Hematopoietic multipotent progenitor cell treated with erythropoietin and hydrocortisone succinate and interleukin-3 and kit ligand, for 4 days (in vitro differentiated cells): ENCODE results near the gene FAM3B.

Experiments used
- DNase-seq: peaks from one replicate; pipeline ENCODE4 v3.0.0-alpha.2; 2015

The FAM3B gene

DNA sequence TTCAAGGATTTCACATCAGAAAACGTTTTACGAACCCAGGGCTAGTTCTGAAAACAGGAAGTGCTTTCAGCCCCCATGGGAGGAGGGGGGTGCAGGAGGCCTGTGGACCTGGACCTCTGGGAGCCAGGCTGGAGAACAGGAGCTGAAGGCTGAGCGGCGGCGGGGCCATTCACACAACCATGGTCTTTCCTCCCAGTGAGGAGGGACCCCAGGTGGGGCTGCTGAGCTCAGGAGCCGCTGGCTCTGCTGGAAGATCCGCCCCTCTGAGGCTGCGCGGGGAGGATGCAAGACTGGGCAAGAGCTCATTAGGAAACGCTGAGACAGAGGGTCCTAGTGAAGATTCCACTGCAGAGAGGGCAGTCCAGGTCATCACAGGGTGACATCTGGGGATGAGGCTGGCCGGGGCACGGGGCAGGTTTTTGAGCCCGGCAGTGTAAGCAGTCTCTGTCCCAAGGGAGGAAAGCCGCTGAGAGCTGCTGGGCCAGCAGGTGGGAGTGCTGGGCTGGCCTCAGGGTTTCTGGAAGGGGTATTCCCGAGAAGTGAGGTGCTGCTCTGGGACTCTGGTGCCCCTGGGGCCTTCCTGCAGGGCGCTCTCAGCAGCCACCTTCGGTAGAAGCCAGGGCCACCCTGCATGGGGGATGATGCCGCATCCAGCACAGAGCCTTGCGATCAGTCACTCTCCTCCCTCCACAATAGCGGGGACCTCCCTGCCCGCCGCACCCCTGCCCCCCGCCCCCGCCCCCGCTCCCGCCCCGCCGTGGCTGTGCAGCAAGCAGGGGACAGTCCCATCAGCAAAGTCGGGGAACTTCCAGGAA lies 52.7 kb downstream of the FAM3B start:
- peak; percentile 56 for DNase-seq

GRCh38 chr21:41369920-41370839 lies 53.6 kb downstream of the FAM3B start:
- DNase-seq = peak; percentile 43

DNA sequence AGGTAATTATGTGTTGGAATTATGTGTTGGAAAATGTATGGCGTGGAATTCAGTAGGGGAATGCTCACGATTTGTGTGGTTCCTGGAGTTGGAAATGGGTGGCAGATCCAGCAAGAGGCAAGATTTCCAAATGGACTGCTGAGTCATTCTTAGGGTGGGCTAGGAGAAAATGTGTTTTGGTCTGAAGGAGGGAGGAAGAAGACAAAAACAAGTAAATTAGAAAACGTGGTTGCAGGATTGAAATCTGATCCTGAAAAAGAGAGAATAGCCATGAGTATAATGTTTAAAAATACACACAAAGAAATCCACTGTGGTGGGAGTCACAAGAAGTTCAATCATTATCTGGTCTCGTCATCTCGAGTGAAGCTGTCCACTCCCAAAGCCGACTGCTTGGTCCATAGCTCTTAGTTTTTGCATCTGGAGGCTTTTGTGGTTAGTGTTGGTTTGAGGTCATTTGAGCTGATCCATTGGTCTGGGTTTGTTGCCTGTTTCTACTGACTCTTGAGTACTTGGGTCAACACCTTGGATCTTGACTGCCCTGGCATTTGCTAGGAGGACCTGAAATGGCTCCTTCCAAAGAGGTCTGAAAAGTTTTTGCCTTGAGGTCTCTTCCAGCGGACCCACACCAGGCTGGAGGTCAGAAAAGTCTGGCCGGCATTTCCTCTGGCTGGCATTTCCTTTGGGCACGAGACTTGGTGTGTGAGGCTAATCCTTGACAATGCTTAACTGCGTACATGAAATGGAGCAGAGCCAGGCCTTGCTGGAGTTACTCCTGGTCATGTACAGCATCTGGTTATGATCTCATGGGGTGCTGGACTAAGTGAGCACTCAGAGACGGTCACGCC lies 54.5 kb downstream of the FAM3B start:
- no peak for DNase-seq

DNA sequence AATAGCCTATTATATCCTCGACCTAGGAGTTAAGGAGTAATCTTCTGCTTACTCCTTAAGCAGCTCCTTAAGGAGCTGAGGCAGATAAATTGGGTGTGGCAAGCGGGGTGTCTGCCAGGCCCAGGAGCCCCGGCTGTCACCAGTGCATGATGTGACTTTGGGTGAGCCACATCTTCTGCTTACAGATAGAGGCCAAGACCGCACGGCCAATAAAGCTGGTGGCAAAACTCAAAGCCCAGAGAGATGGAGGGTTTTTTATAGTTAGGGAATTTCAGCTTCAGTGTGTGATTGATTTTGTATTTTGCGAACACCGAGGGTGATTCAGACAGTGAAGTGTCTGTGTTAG lies 55.1 kb downstream of the FAM3B start:
- peak; percentile 32 for DNase-seq

DNA sequence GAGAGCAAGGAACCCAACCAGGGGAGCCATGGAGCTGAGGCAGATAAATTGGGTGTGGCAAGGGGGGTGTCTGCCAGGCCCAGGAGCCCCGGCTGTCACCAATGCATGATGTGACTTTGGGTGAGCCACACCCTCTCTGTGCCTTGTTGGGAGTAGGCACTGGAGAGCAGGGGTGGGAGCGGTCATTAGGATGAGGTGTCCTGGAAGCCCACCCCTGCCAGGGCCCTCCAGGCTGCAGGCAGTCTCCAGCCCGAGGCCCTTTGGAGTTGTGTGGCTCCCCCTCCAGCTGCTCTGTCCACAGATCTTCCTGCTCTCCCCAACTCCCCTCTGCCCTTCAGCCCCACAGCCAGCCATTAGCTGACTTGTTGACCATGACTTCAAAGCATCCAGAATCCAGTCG lies 56.7 kb downstream of the FAM3B start:
- DNase-seq = peak; percentile 20

DNA sequence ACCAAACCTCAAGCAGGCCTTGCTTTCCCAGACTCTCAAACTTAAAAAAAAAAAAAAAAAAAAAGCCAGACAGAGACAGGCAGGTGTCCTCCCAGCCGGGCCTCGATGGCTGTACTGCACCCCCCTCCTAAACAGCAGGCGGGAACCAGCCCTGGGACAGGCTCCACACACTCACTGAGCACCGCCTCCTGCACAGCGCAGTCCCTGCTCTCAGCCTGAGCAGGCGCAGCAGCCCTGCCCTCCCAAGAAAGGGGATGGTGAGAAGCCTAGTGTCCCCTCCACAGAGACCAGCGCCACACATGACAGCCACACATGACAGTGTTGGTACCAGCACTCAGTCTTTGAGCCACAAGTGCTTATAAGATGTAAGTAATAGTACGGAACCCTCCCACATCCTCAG lies 57.2 kb downstream of the FAM3B start:
- no peak for DNase-seq

DNA sequence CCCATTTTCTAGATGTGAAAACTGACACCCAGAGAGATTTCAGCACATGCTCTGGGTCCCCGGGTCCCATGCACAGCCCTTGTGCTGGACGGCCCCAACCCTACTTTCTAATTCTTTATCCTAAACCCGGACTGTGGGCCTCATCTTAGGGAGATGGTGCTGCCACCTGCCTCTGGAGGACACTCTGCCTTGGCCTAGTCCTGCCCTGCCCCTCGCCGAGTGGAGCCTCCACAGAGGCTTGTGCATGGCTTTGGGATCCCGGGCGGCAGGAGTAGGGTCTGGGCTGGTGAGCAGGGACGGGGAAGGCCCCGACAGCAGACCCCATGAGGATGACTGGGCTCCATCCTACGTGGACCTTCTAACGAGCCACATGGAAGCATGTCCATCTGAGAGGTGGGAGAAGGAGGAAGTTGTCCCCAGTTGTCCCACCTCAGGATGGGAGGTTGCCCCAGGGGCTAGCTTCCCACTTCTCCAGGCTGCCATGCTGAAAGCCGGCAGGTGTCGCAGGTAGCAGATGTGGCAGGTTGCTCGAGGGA lies 57.6 kb downstream of the FAM3B start:
- DNase-seq = no peak

- no peak for DNase-seq
These were observed 58.4 kb downstream of the FAM3B start for GRCh38 chr21:41374867-41375533.

- DNase-seq = no peak
These were observed 59.3 kb downstream of the FAM3B start for GRCh38 chr21:41375875-41376274.

DNA sequence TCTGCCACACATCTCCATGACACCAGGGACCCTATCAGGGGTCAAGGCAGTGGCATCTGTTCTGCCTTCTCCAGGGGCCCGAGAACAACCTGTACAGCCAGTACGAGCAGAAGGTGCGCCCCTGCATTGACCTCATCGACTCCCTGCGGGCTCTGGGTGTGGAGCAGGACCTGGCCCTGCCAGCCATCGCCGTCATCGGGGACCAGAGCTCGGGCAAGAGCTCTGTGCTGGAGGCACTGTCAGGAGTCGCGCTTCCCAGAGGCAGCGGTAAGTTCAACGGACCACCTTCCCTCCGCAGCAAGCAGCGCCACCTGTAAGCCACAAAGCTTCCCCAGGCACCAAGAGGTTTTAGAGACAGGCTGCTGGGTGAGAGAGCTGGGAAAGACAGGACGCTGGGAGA lies 61.1 kb downstream of the FAM3B start:
- no peak for DNase-seq

DNA sequence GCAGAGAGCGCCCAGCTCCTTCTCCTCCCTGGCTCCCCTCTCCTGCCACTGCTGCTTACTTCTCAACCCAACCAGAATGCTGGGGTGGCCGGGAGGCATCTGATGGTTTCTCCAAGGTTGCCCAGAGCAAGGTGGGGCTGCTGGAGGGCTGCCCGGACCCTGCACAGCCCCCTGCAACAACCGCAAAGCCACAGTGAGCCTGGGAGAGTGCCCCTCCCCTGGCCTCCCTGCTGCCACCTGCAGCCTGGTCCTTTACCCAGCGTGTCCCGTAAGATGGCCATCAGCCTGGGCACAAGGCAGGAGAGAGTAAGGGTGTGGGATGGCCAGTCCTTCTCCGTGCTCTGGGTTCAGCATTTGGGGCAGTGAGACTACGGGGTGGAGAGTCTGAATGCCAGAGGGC lies 62.2 kb downstream of the FAM3B start:
- DNase-seq = no peak

GRCh38 chr21:41379901-41380300 lies 63.3 kb downstream of the FAM3B start:
- no peak for DNase-seq

DNA sequence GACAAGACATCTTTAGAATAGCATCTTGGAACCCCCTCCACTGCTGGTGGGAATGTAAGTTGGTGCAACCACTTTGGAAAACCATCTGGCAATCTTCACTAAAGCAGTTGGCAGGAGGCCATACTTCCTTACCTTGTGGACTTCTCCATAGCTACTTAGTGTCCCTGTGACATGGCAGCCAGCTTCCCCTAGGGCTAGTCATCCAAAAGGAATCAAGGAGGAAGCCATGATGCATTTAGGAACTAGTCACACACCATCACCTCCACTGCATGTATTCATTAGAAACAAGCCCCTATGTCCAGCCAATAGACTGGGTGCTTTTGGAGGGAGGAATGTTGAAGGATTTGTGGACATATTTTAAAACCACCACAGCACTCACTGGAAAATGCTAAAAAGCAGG lies 65.1 kb downstream of the FAM3B start:
- DNase-seq = no peak

GRCh38 chr21:41387042-41387819 lies 70.6 kb downstream of the FAM3B start:
- DNase-seq = no peak

DNA sequence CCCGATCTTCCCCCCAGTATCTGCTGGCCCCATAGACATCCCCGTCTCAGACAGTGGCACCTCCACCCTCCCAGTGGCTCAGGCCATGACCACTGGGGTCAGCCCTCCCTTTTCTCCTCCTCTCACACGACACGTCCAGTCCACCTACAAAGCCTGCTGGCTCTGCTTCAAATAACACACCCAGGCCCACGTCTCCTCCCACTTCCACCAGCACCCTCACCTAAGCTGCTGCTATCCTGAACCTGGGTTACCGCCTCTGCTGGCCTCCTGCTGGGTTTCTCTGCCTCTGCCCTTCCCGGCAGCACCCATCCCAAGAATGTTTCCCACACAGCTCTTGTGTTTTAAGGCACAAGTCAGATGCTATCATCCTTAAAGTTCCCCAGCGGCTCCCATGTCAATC lies 71.2 kb downstream of the FAM3B start:
- no peak for DNase-seq

DNA sequence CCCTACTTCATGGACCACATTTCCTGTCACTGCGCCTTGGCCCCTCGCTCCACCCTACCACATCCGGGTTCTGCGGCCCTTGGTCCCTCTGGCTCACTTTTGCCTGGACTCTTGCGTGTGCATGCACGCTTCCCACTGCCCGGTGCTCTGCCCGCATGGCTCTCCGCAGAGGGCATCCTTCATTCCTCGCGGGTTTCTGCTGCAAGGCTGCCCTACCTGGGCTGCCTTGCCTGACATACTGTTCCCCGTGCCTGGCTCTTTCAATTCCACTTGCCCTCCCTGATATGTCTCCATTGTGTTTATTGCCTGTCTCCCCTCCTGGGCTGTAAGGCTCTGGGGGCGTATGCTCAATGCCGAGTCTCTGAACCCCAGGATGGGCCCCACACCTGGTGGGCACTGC lies 71.7 kb downstream of the FAM3B start:
- DNase-seq = no peak

DNA sequence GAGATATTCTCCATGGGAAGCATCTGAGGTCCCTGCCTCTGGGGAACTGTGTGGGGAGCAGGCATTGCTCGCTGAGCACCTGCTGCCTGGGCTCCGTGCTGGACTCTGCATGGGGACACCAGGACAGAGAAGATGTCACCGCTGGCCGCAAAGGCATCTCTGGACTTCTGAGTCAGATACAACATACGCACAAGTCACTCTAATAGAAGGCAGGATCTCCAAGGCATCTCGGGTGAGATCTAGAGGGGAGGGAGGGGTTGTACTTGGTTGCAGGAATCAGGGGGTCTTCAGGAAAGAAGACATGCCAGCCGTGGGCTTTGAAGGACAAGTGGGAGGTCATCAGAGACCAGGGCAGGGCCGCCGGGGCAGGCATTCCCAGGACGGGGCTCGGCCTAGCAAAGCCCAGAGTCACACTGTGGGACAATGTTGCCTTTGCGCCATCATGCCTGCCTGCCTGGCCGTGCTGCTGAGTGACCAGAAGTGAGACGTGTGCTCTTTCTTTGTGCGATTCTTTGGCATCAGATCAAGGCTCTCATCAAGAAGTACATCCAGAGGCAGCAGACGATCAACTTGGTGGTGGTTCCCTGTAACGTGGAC lies 73.5 kb downstream of the FAM3B start:
- DNase-seq = no peak

DNA sequence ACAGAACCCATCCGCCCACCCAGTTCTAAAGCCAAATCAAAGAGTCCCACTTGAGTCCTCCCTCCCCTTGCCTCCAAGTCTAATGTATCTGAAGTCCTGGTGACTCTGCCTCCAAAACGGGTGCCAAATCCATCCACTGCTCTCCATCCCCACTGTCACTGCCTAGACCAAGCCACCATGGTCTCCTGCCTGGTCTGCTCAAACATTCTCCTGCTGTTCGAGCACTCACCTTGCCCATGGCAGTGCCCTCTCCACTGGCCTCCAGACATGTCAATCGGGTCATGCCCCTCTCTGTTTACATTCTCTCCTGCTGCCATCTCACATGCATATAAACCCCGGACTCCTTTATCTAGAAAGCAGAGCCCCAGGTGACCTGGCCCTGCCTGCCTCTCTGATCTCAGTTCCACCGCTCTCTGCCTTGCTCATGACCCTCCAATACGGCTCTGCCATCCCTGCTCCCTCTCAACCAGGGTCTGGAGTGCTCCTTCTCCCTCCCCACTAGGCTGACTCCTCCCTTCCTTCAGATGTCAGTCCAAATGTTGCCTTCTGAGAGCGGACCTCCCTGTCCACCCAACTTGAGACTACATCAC lies 77.4 kb downstream of the FAM3B start:
- no peak for DNase-seq

GRCh38 chr21:41396558-41397075 lies 80.0 kb downstream of the FAM3B start:
- peak; percentile 72 for DNase-seq

GRCh38 chr21:41397471-41397891 lies 80.9 kb downstream of the FAM3B start:
- no peak for DNase-seq
